Muscle of leg (tissue), 11 donors: ENCODE measurements around the gene TRIM33. TPM values are rescaled to one million over a fixed set of nuclear protein-coding genes. Genes with fewer than 3 reads are reported as not detected.

Experiments
- DNase-seq: peaks from one replicate; pipeline ENCODE4 v3.0.0; 2013
- H3K27ac ChIP-seq: one replicate; pipeline ENCODE4 v1.5.1; 2013; ENCODE audit warnings: mild to moderate bottlenecking, low read length, control low read depth
- H3K27me3 ChIP-seq: one replicate; pipeline ENCODE4 v1.6.1; 2013; ENCODE audit warnings: low read length; ENCODE audit not compliant: control insufficient read depth, insufficient read depth
- H3K36me3 ChIP-seq: one replicate; pipeline ENCODE4 v1.6.1; 2013; ENCODE audit warnings: low read length; ENCODE audit not compliant: control insufficient read depth, insufficient read depth
- H3K4me1 ChIP-seq: one replicate; pipeline ENCODE4 v1.6.1; 2013; ENCODE audit warnings: low read length; ENCODE audit not compliant: control insufficient read depth, insufficient read depth
- H3K4me3 ChIP-seq: one replicate; pipeline ENCODE4 v1.5.1; 2013; ENCODE audit warnings: low read length, control low read depth
- H3K9me3 ChIP-seq: replicated peaks from 2 replicates; pipeline ENCODE4 v1.6.1; 2013; ENCODE audit warnings: low read depth, low read length; ENCODE audit not compliant: control insufficient read depth
- WGBS: methylation state at CpG from one replicate; pipeline ENCODE4 v1.1.5; 2013; ENCODE audit warnings: missing lambda C conversion rate; ENCODE audit not compliant: insufficient coverage; 5-methylcytosine and 5-hydroxymethylcytosine counted together
- polyA plus RNA-seq, 8 donors: library from polyadenylated mRNA; unstranded; fragments of 120-200 nt; gene quantifications; one replicate each; pipeline versions ENCODE4 v1.2.1 to v1.2.3, GENCODE V29; 2013; ENCODE audit warnings: inconsistent platforms in 1 of 8, low replicate concordance in 1 of 8; ENCODE audit not compliant: insufficient read length in 8 of 8, insufficient read depth in 1 of 8
- total RNA-seq: library from RNA; stranded (reverse); fragments of 120-200 nt; gene quantifications from one replicate; pipeline ENCODE4 v1.2.4, GENCODE V29; 2013

Gene TRIM33
- total and polyA plus RNA-seq, 9 donors: 14.3 to 26.2 (median 18.2) TPM

GRCh38 chr1:114470681-114471080 is 40.3 kb downstream of the TRIM33 start:
- H3K27me3 ChIP-seq: no peaks in the 10 kb centered on the region
- WGBS: 100% methylated on average over 2 of the region's 5 CpGs

GRCh38 chr1:114468710-114469468 is 42.1 kb downstream of the TRIM33 start:
- WGBS: 93% methylated on average over 2 of the region's 6 CpGs
- H3K4me1 ChIP-seq: no peaks in the 10 kb centered on the region
- no peak overlapping the region for H3K4me3 ChIP-seq
- H3K27me3 ChIP-seq: no peaks in the 10 kb centered on the region
- no peak for DNase-seq
- H3K36me3 ChIP-seq: no peaks in the 10 kb centered on the region
- no peaks in the 10 kb centered on the region for H3K9me3 ChIP-seq
- H3K27ac ChIP-seq: no peak overlapping the region

More at GRCh38 chr1:114470681-114471080, 40.3 kb downstream of the TRIM33 start:
- Histone ChIP-seq H3K4me1 (no peaks in the 10 kb centered on the region), H3K27ac (no peak overlapping the region), H3K9me3 (no peaks in the 10 kb centered on the region), H3K36me3 (no peaks in the 10 kb centered on the region), H3K4me3 (no peak overlapping the region)
- DNase-seq: no peak

GRCh38 chr1:114468047-114468446 is 43.0 kb downstream of the TRIM33 start:
- DNase-seq: no peak
- H3K36me3 ChIP-seq: no peaks in the 10 kb centered on the region
- WGBS: no CpG with 5 or more reads among the region's 3 CpGs

GRCh38 chr1:114467491-114467890 is 43.5 kb downstream of the TRIM33 start:
- DNase-seq: no peak
- H3K36me3 ChIP-seq: no peaks in the 10 kb centered on the region
- H3K4me1 ChIP-seq: no peaks in the 10 kb centered on the region
- 100% methylated on average over 1 of the region's 1 CpG for WGBS
- no peak overlapping the region for H3K27ac ChIP-seq
- no peak overlapping the region for H3K4me3 ChIP-seq
- H3K9me3 ChIP-seq: no peaks in the 10 kb centered on the region
- no peaks in the 10 kb centered on the region for H3K27me3 ChIP-seq

More at GRCh38 chr1:114468047-114468446, 43.0 kb downstream of the TRIM33 start:
- Histone ChIP-seq H3K9me3 (no peaks in the 10 kb centered on the region), H3K27ac (no peak overlapping the region), H3K27me3 (no peaks in the 10 kb centered on the region), H3K4me3 (no peak overlapping the region), H3K4me1 (no peaks in the 10 kb centered on the region)

GRCh38 chr1:114466334-114467014 is 44.5 kb downstream of the TRIM33 start:
- DNase-seq: no peak
- 76% methylated on average over 6 of the region's 14 CpGs for WGBS

GRCh38 chr1:114462963-114463362 is 48.0 kb downstream of the TRIM33 start:
- Histone ChIP-seq H3K4me3 (no peak overlapping the region), H3K27me3 (no peaks in the 10 kb centered on the region), H3K9me3 (no peaks in the 10 kb centered on the region), H3K36me3 (peaks cover 5% of the 10 kb centered on the region), H3K4me1 (no peaks in the 10 kb centered on the region), H3K27ac (no peak overlapping the region)
- no peak for DNase-seq
- no CpG with 5 or more reads among the region's 1 CpG for WGBS

More at GRCh38 chr1:114466334-114467014, 44.5 kb downstream of the TRIM33 start:
- Histone ChIP-seq H3K27ac (no peak overlapping the region), H3K27me3 (no peaks in the 10 kb centered on the region), H3K4me1 (no peaks in the 10 kb centered on the region), H3K9me3 (no peaks in the 10 kb centered on the region), H3K36me3 (no peaks in the 10 kb centered on the region), H3K4me3 (no peak overlapping the region)

- no peak for DNase-seq
- no peaks in the 10 kb centered on the region for H3K9me3 ChIP-seq
- no peaks in the 10 kb centered on the region for H3K27me3 ChIP-seq
- H3K27ac ChIP-seq: no peak overlapping the region
- peaks cover 5% of the 10 kb centered on the region for H3K36me3 ChIP-seq
- no CpG with 5 or more reads among the region's 1 CpG for WGBS
- H3K4me1 ChIP-seq: no peaks in the 10 kb centered on the region
- H3K4me3 ChIP-seq: no peak overlapping the region
Observed at GRCh38 chr1:114462341-114462740, 48.7 kb downstream of the TRIM33 start.

- no peak overlapping the region for H3K27ac ChIP-seq
- DNase-seq: no peak
Observed at GRCh38 chr1:114458237-114458777, 52.7 kb downstream of the TRIM33 start.

GRCh38 chr1:114457675-114458236 is 53.2 kb downstream of the TRIM33 start:
- Histone ChIP-seq H3K27ac (no peak overlapping the region), H3K4me3 (no peak overlapping the region), H3K9me3 (no peaks in the 10 kb centered on the region), H3K4me1 (no peaks in the 10 kb centered on the region), H3K36me3 (peaks cover 31% of the 10 kb centered on the region), H3K27me3 (no peaks in the 10 kb centered on the region)
- WGBS: 100% methylated on average over 1 of the region's 4 CpGs
- DNase-seq: no peak

More at GRCh38 chr1:114458237-114458777, 52.7 kb downstream of the TRIM33 start:
- H3K9me3 ChIP-seq: no peaks in the 10 kb centered on the region
- no peaks in the 10 kb centered on the region for H3K4me1 ChIP-seq
- H3K27me3 ChIP-seq: no peaks in the 10 kb centered on the region
- H3K36me3 ChIP-seq: peaks cover 27% of the 10 kb centered on the region
- H3K4me3 ChIP-seq: no peak overlapping the region

GRCh38 chr1:114456586-114456985 is 54.4 kb downstream of the TRIM33 start:
- DNase-seq: no peak
- no CpG with 5 or more reads among the region's 3 CpGs for WGBS

More at GRCh38 chr1:114456586-114456985, 54.4 kb downstream of the TRIM33 start:
- no peaks in the 10 kb centered on the region for H3K4me1 ChIP-seq
- no peaks in the 10 kb centered on the region for H3K27me3 ChIP-seq
- peaks cover 32% of the 10 kb centered on the region for H3K36me3 ChIP-seq
- H3K4me3 ChIP-seq: no peak overlapping the region
- no peaks in the 10 kb centered on the region for H3K9me3 ChIP-seq
- no peak overlapping the region for H3K27ac ChIP-seq
